ENCODE data around the gene AKAP7.

DNA sequence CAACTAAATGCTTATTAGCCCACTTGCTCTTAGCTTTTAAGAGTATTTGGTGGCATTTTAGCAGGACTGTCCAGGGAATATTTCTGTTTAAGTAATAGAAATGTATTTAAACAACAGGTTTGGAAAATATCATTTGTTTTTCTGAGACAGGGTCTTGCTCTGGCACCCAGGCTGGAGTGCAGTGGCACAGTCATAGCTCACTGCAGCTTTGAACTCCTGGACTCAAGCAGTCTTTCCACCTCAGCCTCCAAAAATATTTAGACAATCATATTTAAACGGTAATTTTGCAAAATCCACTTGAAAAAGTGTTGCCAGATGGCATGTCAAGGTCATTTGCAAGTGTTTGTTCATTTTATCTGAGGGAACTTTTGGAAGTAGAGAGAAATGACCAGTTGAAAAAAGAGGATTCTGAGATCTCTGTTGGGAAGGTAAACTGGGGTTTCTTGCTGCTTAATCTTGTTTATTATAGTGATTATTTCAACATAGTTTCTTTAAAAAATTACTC is 25.0 kb downstream of the AKAP7 start:
- TF ChIP-seq ZNF629 (tag by site-specific recombination; IDR thresholded peaks at IDR 0.05) (no peak), ZNF335 (tag by site-specific recombination; conservative IDR thresholded peaks at IDR 0.05) (no peak), HOXA7 (CRISPR knock-in tag; IDR thresholded peaks at IDR 0.05; ENCODE audit: borderline replicate concordance) (no peak), ZNF660 (tag by site-specific recombination; IDR thresholded peaks at IDR 0.05) (no peak), ZNF202 (tag by site-specific recombination; IDR thresholded peaks at IDR 0.05; ENCODE audit: borderline replicate concordance) (no peak)
- TF ChIP-seq, protein P1, sequence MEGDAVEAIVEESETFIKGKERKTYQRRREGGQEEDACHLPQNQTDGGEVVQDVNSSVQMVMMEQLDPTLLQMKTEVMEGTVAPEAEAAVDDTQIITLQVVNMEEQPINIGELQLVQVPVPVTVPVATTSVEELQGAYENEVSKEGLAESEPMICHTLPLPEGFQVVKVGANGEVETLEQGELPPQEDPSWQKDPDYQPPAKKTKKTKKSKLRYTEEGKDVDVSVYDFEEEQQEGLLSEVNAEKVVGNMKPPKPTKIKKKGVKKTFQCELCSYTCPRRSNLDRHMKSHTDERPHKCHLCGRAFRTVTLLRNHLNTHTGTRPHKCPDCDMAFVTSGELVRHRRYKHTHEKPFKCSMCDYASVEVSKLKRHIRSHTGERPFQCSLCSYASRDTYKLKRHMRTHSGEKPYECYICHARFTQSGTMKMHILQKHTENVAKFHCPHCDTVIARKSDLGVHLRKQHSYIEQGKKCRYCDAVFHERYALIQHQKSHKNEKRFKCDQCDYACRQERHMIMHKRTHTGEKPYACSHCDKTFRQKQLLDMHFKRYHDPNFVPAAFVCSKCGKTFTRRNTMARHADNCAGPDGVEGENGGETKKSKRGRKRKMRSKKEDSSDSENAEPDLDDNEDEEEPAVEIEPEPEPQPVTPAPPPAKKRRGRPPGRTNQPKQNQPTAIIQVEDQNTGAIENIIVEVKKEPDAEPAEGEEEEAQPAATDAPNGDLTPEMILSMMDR (tag by site-specific recombination; IDR thresholded peaks at IDR 0.05): no peak
- TF ChIP-seq, protein P2, sequence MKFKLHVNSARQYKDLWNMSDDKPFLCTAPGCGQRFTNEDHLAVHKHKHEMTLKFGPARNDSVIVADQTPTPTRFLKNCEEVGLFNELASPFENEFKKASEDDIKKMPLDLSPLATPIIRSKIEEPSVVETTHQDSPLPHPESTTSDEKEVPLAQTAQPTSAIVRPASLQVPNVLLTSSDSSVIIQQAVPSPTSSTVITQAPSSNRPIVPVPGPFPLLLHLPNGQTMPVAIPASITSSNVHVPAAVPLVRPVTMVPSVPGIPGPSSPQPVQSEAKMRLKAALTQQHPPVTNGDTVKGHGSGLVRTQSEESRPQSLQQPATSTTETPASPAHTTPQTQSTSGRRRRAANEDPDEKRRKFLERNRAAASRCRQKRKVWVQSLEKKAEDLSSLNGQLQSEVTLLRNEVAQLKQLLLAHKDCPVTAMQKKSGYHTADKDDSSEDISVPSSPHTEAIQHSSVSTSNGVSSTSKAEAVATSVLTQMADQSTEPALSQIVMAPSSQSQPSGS (tag by site-specific recombination; IDR thresholded peaks at IDR 0.05; ENCODE audit: low read depth): no peak
- TF ChIP-seq, protein P3, sequence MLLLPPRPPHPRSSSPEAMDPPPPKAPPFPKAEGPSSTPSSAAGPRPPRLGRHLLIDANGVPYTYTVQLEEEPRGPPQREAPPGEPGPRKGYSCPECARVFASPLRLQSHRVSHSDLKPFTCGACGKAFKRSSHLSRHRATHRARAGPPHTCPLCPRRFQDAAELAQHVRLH (tag by site-specific recombination; IDR thresholded peaks at IDR 0.05): no peak
- TF ChIP-seq, protein P4, sequence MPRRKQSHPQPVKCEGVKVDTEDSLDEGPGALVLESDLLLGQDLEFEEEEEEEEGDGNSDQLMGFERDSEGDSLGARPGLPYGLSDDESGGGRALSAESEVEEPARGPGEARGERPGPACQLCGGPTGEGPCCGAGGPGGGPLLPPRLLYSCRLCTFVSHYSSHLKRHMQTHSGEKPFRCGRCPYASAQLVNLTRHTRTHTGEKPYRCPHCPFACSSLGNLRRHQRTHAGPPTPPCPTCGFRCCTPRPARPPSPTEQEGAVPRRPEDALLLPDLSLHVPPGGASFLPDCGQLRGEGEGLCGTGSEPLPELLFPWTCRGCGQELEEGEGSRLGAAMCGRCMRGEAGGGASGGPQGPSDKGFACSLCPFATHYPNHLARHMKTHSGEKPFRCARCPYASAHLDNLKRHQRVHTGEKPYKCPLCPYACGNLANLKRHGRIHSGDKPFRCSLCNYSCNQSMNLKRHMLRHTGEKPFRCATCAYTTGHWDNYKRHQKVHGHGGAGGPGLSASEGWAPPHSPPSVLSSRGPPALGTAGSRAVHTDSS (tag by site-specific recombination; IDR thresholded peaks at IDR 0.05): no peak
